Body of pancreas (tissue), 4 donors: ENCODE results near the gene FADS1.

Source experiments
- CTCF ChIP-seq, 7 experiments: fragments of 450-650 bp in 4 of 7; fragments of 200-600 bp in 3 of 7; sonication (generic) in 3 of 7; IDR thresholded peaks; one replicate each; pipeline ENCODE4 v1.5.1; 2016 to 2019; ENCODE audit warnings: antibody characterized with exemption in 7 of 7
- POLR2A ChIP-seq, 3 donors: fragments of 450-650 bp; IDR thresholded peaks; one replicate each; pipeline ENCODE4 v1.6.1; 2016; ENCODE audit warnings: antibody characterized with exemption in 3 of 3, mild to moderate bottlenecking in 2 of 3

GRCh38 chr11:61753672-61754071 is 63.1 kb downstream of the FADS1 start:
- no peak for TF ChIP-seq CTCF (IDR thresholded peaks at IDR 0.05)
- no peak for TF ChIP-seq POLR2A (IDR thresholded peaks at IDR 0.05)
